Measurements from ENCODE around the gene PCGF2.

PCGF2 gene

GRCh38 chr17:38746849-38747462, 1.2 kb downstream of the PCGF2 start:
- H3K4me3 ChIP-seq (ENCODE audit: low read depth, low read length), result peak overlapping the region; percentile 78
- no peak for TF ChIP-seq CTCF (IDR thresholded peaks at IDR 0.05; ENCODE audit: low read depth, low read length)

- TF ChIP-seq CTCF (IDR thresholded peaks at IDR 0.05; ENCODE audit: low read depth, low read length), result no peak
- peak overlapping the region; percentile 78 for H3K4me3 ChIP-seq (ENCODE audit: low read depth, low read length)
Measured at GRCh38 chr17:38746004-38746848, 1.9 kb downstream of the PCGF2 start.

GRCh38 chr17:38745545-38745944, 2.6 kb downstream of the PCGF2 start:
- TF ChIP-seq CTCF (IDR thresholded peaks at IDR 0.05; ENCODE audit: low read depth, low read length), result no peak
- peak overlapping the region; percentile 78; the same call in 1 of the 2 replicates for H3K4me3 ChIP-seq (ENCODE audit: low read depth, low read length)

GRCh38 chr17:38743556-38744171, 4.5 kb downstream of the PCGF2 start:
- no peak overlapping the region for H3K4me3 ChIP-seq (ENCODE audit: low read depth, low read length)
- TF ChIP-seq CTCF (IDR thresholded peaks at IDR 0.05; ENCODE audit: low read depth, low read length), result no peak

GRCh38 chr17:38742411-38743308, 5.5 kb downstream of the PCGF2 start:
- TF ChIP-seq CTCF (IDR thresholded peaks at IDR 0.05; ENCODE audit: low read depth, low read length), result no peak
- H3K4me3 ChIP-seq (ENCODE audit: low read depth, low read length), result no peak overlapping the region

- no peak overlapping the region for H3K4me3 ChIP-seq (ENCODE audit: low read depth, low read length)
Measured at GRCh38 chr17:38741921-38742410, 6.2 kb downstream of the PCGF2 start.

More at GRCh38 chr17:38741921-38742410, 6.2 kb downstream of the PCGF2 start:
- TF ChIP-seq CTCF (IDR thresholded peaks at IDR 0.05; ENCODE audit: low read depth, low read length), result no peak
